HEK293 (cell line): ENCODE measurements around the gene TUBB4A.

Source experiments
- CTCF ChIA-PET: fragments of 350-600 bp; formaldehyde crosslinking; extraction: SDS; loops from one replicate; lab custom pipeline; 2021; ENCODE audit warnings: antibody characterized with exemption; lab: Yijun Ruan, JAX
- POLR2A ChIA-PET: fragments of 300-600 bp; formaldehyde crosslinking; extraction: SDS; loops from one replicate; lab custom pipeline; 2020; ENCODE audit warnings: antibody characterized with exemption, inconsistent platforms; lab: Yijun Ruan, JAX
- H3K27ac ChIP-seq: fragments of 200-500 bp; sonication (Bioruptor generic); 2 replicates; pipeline ENCODE4 v1.5.1; 2014; ENCODE audit warnings: low read depth, low read length, control low read depth, inconsistent platforms; ENCODE audit errors: extremely low read depth
- H3K36me3 ChIP-seq, 2 experiments: fragments of 200-500 bp in 1 of 2; sonication (Bioruptor generic) in 1 of 2; 1 replicate in 1 of 2; 2 replicates in 1 of 2; pipeline ENCODE4 v1.5.1; 2014 to 2017; ENCODE audit warnings: inconsistent platforms in 2 of 2, low read length in 2 of 2; ENCODE audit not compliant: control insufficient read depth in 2 of 2, insufficient read depth in 1 of 2
- H3K4me1 ChIP-seq: fragments of 200-500 bp; sonication (Bioruptor generic); 2 replicates; pipeline ENCODE4 v1.5.1; 2014; ENCODE audit warnings: mild to moderate bottlenecking, low read length, inconsistent platforms; ENCODE audit not compliant: control insufficient read depth, insufficient read depth
- H3K4me3 ChIP-seq: 2 replicates; pipeline ENCODE4 v1.5.1; 2011; ENCODE audit warnings: low read depth, mild to moderate bottlenecking, control low read depth, low read length, moderate library complexity
- H3K9me3 ChIP-seq: fragments of 200-500 bp; sonication (Bioruptor generic); 2 replicates; pipeline ENCODE4 v1.5.1; 2014; ENCODE audit warnings: low read depth, low read length, inconsistent platforms; ENCODE audit not compliant: control insufficient read depth, insufficient read depth
- FEZF1 ChIP-seq: fragments of 450-650 bp; formaldehyde crosslinking; IDR thresholded peaks from 2 replicates; pipeline ENCODE4 v1.5.1; 2016; ENCODE audit warnings: missing biosample characterization, missing genetic modification characterization
- IKZF3 ChIP-seq: fragments of 450-650 bp; IDR thresholded peaks from 2 replicates; pipeline ENCODE4 v1.5.0; 2018; ENCODE audit warnings: missing biosample characterization, mild to moderate bottlenecking, missing genetic modification characterization, moderate library complexity
- KLF16 ChIP-seq: fragments of 450-650 bp; formaldehyde crosslinking; IDR thresholded peaks from 2 replicates; pipeline ENCODE4 v1.5.1; 2017; ENCODE audit warnings: missing biosample characterization, missing genetic modification characterization
- MEIS1 ChIP-seq: sonication (generic); formaldehyde crosslinking; IDR thresholded peaks from 2 replicates; pipeline ENCODE4 v1.8.1; 2022; ENCODE audit warnings: missing genetic modification reagents, mild to moderate bottlenecking, borderline replicate concordance
- PATZ1 ChIP-seq: fragments of 450-650 bp; formaldehyde crosslinking; IDR thresholded peaks from 2 replicates; pipeline ENCODE4 v1.5.1; 2016; ENCODE audit warnings: missing biosample characterization, missing genetic modification characterization
- REPIN1 ChIP-seq: fragments of 450-650 bp; formaldehyde crosslinking; IDR thresholded peaks from 2 replicates; pipeline ENCODE4 v1.5.1; 2017; ENCODE audit warnings: missing biosample characterization, missing genetic modification characterization, low read depth
- ZFP37 ChIP-seq: fragments of 450-650 bp; formaldehyde crosslinking; IDR thresholded peaks from 2 replicates; pipeline ENCODE4 v1.5.1; 2016; ENCODE audit warnings: missing biosample characterization, missing genetic modification characterization
- ZNF140 ChIP-seq: fragments of 450-650 bp; formaldehyde crosslinking; IDR thresholded peaks from 2 replicates; pipeline ENCODE4 v1.5.1; 2016; ENCODE audit warnings: missing biosample characterization, missing genetic modification characterization
- ZNF157 ChIP-seq: fragments of 450-650 bp; formaldehyde crosslinking; IDR thresholded peaks from 2 replicates; pipeline ENCODE4 v1.5.1; 2016; ENCODE audit warnings: missing biosample characterization, missing genetic modification characterization
- ZNF404 ChIP-seq: fragments of 450-650 bp; formaldehyde crosslinking; IDR thresholded peaks from 2 replicates; pipeline ENCODE4 v1.5.1; 2017; ENCODE audit warnings: missing biosample characterization, missing genetic modification characterization
- ZNF449 ChIP-seq: fragments of 450-650 bp; formaldehyde crosslinking; IDR thresholded peaks from 2 replicates; pipeline ENCODE4 v1.5.1; 2017; ENCODE audit warnings: missing biosample characterization, mild to moderate bottlenecking, missing genetic modification characterization, moderate library complexity
- ZNF473 ChIP-seq: fragments of 450-650 bp; formaldehyde crosslinking; IDR thresholded peaks from 2 replicates; pipeline ENCODE4 v1.5.1; 2017; ENCODE audit warnings: missing biosample characterization, missing genetic modification characterization
- ZNF48 ChIP-seq: fragments of 450-650 bp; formaldehyde crosslinking; IDR thresholded peaks from 2 replicates; pipeline ENCODE4 v1.5.1; 2016; ENCODE audit warnings: missing biosample characterization, missing genetic modification characterization
- ZNF621 ChIP-seq: fragments of 450-650 bp; formaldehyde crosslinking; IDR thresholded peaks from 2 replicates; pipeline ENCODE4 v1.5.1; 2017; ENCODE audit warnings: missing biosample characterization, missing genetic modification characterization
- ZNF623 ChIP-seq: fragments of 450-650 bp; formaldehyde crosslinking; IDR thresholded peaks from 2 replicates; pipeline ENCODE4 v1.5.1; 2016; ENCODE audit warnings: missing biosample characterization, missing genetic modification characterization
- ZNF791 ChIP-seq: fragments of 450-650 bp; formaldehyde crosslinking; IDR thresholded peaks from 2 replicates; pipeline ENCODE4 v1.5.1; 2016; ENCODE audit warnings: missing biosample characterization, missing genetic modification characterization
- TF ChIP-seq, protein P1 (sequence below): fragments of 450-650 bp; formaldehyde crosslinking; IDR thresholded peaks from 2 replicates; pipeline ENCODE4 v1.5.1; 2016; ENCODE audit warnings: missing biosample characterization, missing genetic modification characterization
- TF ChIP-seq, protein P2 (sequence below): fragments of 450-650 bp; formaldehyde crosslinking; IDR thresholded peaks from 2 replicates; pipeline ENCODE4 v1.5.0; 2017; ENCODE audit warnings: missing biosample characterization, missing genetic modification characterization, borderline replicate concordance
- TF ChIP-seq, protein P3 (sequence below): fragments of 450-650 bp; formaldehyde crosslinking; IDR thresholded peaks from 2 replicates; pipeline ENCODE4 v1.5.1; 2016; ENCODE audit warnings: missing biosample characterization, missing genetic modification characterization, borderline replicate concordance

Gene TUBB4A

GRCh38 chr19:6530386-6531162 lies 28.5 kb upstream of the TUBB4A start, which contains the start of gene TNFSF9 (continued):
- no peak for TF ChIP-seq ZNF449 (tag by site-specific recombination)
- TF ChIP-seq, protein P1, sequence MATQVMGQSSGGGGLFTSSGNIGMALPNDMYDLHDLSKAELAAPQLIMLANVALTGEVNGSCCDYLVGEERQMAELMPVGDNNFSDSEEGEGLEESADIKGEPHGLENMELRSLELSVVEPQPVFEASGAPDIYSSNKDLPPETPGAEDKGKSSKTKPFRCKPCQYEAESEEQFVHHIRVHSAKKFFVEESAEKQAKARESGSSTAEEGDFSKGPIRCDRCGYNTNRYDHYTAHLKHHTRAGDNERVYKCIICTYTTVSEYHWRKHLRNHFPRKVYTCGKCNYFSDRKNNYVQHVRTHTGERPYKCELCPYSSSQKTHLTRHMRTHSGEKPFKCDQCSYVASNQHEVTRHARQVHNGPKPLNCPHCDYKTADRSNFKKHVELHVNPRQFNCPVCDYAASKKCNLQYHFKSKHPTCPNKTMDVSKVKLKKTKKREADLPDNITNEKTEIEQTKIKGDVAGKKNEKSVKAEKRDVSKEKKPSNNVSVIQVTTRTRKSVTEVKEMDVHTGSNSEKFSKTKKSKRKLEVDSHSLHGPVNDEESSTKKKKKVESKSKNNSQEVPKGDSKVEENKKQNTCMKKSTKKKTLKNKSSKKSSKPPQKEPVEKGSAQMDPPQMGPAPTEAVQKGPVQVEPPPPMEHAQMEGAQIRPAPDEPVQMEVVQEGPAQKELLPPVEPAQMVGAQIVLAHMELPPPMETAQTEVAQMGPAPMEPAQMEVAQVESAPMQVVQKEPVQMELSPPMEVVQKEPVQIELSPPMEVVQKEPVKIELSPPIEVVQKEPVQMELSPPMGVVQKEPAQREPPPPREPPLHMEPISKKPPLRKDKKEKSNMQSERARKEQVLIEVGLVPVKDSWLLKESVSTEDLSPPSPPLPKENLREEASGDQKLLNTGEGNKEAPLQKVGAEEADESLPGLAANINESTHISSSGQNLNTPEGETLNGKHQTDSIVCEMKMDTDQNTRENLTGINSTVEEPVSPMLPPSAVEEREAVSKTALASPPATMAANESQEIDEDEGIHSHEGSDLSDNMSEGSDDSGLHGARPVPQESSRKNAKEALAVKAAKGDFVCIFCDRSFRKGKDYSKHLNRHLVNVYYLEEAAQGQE (tag by site-specific recombination), result peak; percentile 30; the same call in 1 of the 2 replicates
- TF ChIP-seq FEZF1 (tag by site-specific recombination), result no peak
- TF ChIP-seq ZNF404, result no peak
- TF ChIP-seq ZNF623, result no peak
- TF ChIP-seq KLF16 (tag by site-specific recombination), result peak; percentile 79; the same call in 1 of the 2 replicates
- peak; percentile 70 for TF ChIP-seq IKZF3 (tag by site-specific recombination)

- ChIA-PET POLR2A (interaction anchor here (0.6 to 1.4 kb wide), 7 partner anchors 9 to 106 kb away, joined by 3 to 17 read pairs (median 5); no protein-coding TSS in a partner anchor), CTCF (no interaction called here)
- Histone ChIP-seq H3K4me1 (no peaks in the 10 kb centered on the region; the same call in 1 of the 2 replicates), H3K27ac (no peak overlapping the region), H3K36me3 (peaks cover 0 to 7% of the 10 kb centered on the region in 2 experiments; a peak in 1 of 3 replicates), H3K4me3 (no peak overlapping the region), H3K9me3 (no peaks in the 10 kb centered on the region)
- TF ChIP-seq, protein P2, sequence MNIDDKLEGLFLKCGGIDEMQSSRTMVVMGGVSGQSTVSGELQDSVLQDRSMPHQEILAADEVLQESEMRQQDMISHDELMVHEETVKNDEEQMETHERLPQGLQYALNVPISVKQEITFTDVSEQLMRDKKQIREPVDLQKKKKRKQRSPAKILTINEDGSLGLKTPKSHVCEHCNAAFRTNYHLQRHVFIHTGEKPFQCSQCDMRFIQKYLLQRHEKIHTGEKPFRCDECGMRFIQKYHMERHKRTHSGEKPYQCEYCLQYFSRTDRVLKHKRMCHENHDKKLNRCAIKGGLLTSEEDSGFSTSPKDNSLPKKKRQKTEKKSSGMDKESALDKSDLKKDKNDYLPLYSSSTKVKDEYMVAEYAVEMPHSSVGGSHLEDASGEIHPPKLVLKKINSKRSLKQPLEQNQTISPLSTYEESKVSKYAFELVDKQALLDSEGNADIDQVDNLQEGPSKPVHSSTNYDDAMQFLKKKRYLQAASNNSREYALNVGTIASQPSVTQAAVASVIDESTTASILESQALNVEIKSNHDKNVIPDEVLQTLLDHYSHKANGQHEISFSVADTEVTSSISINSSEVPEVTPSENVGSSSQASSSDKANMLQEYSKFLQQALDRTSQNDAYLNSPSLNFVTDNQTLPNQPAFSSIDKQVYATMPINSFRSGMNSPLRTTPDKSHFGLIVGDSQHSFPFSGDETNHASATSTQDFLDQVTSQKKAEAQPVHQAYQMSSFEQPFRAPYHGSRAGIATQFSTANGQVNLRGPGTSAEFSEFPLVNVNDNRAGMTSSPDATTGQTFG (tag by site-specific recombination), result 0 out of 2 replicates have a peak, but pooled peaks have one; percentile 40
- 0 out of 2 replicates have a peak, but pooled peaks have one; percentile 9 for TF ChIP-seq ZNF473 (tag by site-specific recombination)
- TF ChIP-seq ZNF157 (tag by site-specific recombination), result peak; percentile 21; the same call in 1 of the 2 replicates
- no peak for TF ChIP-seq MEIS1 (CRISPR knock-in tag)
- TF ChIP-seq ZNF791, result 0 out of 2 replicates have a peak, but pooled peaks have one; percentile 5
- no peak for TF ChIP-seq ZNF140
- TF ChIP-seq REPIN1 (tag by site-specific recombination), result no peak
- TF ChIP-seq, all 188 proteins: peak for 4
Observed at GRCh38 chr19:6529937-6530385, 27.9 kb upstream of the TUBB4A start.

DNA sequence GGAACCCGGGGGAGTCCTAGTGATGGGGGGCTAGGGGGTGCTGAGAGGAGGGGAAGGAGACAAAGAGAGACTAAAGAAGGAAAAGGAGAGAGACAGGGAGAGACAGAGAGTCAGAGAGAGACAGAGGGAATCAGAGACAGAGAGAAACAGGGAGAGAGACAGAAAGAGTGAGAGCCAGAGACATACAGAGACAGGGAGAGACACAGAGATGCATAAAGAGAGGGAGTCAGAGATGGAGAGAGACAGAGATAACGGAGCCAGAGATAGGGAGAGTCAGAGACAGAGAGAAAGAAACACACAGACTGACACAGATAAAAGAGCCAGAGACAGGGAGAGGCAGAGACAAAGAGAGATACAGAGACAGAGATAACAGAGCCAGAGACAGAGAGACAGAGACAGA lies 27.2 kb upstream of the TUBB4A start:
- ChIA-PET POLR2A (no interaction called here), CTCF (no interaction called here)
- peaks cover 0 to under 1% of the 10 kb centered on the region in 2 experiments; a peak in 1 of 3 replicates for H3K36me3 ChIP-seq
- H3K9me3 ChIP-seq, result no peaks in the 10 kb centered on the region
- H3K4me1 ChIP-seq, result no peaks in the 10 kb centered on the region; the same call in 1 of the 2 replicates
- H3K4me3 ChIP-seq, result no peak overlapping the region
- no peak overlapping the region for H3K27ac ChIP-seq
- TF ChIP-seq ZNF621 (tag by site-specific recombination), result 0 out of 2 replicates have a peak, but pooled peaks have one; percentile 22
- TF ChIP-seq ZNF48 (tag by site-specific recombination), result 0 out of 2 replicates have a peak, but pooled peaks have one; percentile 24
- no peak for TF ChIP-seq ZFP37
- TF ChIP-seq, protein P3, sequence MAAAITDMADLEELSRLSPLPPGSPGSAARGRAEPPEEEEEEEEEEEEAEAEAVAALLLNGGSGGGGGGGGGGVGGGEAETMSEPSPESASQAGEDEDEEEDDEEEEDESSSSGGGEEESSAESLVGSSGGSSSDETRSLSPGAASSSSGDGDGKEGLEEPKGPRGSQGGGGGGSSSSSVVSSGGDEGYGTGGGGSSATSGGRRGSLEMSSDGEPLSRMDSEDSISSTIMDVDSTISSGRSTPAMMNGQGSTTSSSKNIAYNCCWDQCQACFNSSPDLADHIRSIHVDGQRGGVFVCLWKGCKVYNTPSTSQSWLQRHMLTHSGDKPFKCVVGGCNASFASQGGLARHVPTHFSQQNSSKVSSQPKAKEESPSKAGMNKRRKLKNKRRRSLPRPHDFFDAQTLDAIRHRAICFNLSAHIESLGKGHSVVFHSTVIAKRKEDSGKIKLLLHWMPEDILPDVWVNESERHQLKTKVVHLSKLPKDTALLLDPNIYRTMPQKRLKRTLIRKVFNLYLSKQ (tag by site-specific recombination), result 0 out of 2 replicates have a peak, but pooled peaks have one; percentile 4
- peak; percentile 25; the same call in 1 of the 2 replicates for TF ChIP-seq PATZ1 (tag by site-specific recombination)
